ENCODE data around the gene ANGPTL5.
A peak's percentile ranks its signal among the peaks of the same experiment; 100 is the strongest.
"Not testable (repeated sequence)": the region's sequence is repeated elsewhere in the genome, so short reads cannot be mapped to it uniquely, and the experiment has no call there.

The ANGPTL5 gene

GRCh38 chr11:101889767-101890166 lies 26.6 kb downstream of the ANGPTL5 start:
- DNase-seq (ENCODE audit: low read depth, low spot score), result no peak

DNA sequence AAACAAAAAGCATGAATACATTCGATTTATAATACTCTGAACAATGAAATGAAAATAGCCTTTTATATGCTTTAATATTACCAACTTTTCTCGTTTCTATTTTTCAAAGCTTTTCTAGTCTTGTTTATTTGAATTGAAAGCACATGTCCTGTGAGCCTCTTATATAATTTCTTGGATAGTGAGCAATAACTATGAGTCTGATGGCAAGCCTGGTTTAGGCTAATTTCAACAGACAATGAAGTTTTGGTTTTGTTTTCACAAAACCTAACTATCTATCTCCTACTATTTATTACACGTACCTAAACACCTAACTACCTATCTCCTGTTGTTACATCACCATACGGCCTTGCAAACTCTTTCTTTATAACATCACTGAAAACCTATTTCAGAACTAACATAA lies 30.7 kb downstream of the ANGPTL5 start:
- DNase-seq (ENCODE audit: low read depth, low spot score), result no peak

GRCh38 chr11:101881586-101881985 lies 34.7 kb downstream of the ANGPTL5 start:
- no peak for DNase-seq (ENCODE audit: low read depth, low spot score)

DNA sequence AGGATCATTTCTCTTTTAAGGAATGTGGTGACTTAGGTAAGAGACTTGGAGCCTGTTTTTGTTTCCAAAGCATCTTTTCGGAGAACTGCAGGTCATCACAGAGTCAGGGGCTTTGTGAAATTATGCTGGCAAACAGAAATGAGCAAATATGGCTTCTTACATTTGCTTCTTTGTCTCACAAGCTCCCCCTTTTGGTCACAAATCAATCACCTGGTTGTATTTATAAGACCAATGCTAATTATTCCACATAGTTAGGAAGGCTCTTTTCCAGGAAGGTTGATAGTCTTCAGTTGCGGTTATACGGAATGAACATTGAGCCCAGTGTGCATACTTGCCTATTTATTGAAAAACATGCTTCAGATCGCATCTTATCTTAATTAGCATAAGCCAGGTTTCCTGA lies 36.1 kb downstream of the ANGPTL5 start:
- DNase-seq (ENCODE audit: low read depth, low spot score), result peak; percentile 37

DNA sequence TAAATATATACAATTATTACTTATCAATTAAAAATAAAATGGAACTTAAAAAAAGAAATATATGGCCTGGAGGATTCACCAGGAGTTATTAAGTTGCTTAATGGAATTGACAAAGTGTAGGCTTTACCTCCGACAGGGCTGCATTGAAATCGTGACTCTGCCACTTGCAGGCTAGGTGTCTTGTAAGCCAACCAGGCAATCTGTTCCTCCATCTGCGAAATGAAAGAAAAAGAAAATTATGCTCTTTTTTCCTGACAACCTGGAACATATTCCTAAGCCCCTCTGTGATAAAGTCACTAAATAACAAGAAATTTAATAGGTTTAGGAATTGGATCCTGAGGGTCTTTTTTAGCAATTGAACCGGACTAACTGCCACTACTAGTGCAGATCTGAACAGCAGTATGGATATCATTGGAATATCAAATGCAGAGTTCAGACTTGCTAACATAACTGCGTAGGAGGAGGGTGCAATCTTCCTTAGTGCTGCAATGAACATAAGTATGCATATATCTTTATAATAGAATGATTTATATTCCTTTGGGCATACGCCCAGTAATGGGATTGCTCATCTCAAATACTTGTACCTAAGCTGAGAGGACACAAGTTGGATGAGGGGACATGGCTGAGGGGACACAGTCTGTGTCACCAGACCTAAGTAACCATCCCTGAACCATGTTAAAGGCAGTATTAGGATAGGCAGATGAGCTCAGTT lies 44.0 kb downstream of the ANGPTL5 start:
- no peak for DNase-seq (ENCODE audit: low read depth, low spot score)

- DNase-seq (ENCODE audit: low read depth, low spot score), result no peak
Measured at GRCh38 chr11:101870510-101870909, 45.8 kb downstream of the ANGPTL5 start.

- no peak for DNase-seq (ENCODE audit: low read depth, low spot score)
Measured at GRCh38 chr11:101867951-101868350, 48.4 kb downstream of the ANGPTL5 start.

DNA sequence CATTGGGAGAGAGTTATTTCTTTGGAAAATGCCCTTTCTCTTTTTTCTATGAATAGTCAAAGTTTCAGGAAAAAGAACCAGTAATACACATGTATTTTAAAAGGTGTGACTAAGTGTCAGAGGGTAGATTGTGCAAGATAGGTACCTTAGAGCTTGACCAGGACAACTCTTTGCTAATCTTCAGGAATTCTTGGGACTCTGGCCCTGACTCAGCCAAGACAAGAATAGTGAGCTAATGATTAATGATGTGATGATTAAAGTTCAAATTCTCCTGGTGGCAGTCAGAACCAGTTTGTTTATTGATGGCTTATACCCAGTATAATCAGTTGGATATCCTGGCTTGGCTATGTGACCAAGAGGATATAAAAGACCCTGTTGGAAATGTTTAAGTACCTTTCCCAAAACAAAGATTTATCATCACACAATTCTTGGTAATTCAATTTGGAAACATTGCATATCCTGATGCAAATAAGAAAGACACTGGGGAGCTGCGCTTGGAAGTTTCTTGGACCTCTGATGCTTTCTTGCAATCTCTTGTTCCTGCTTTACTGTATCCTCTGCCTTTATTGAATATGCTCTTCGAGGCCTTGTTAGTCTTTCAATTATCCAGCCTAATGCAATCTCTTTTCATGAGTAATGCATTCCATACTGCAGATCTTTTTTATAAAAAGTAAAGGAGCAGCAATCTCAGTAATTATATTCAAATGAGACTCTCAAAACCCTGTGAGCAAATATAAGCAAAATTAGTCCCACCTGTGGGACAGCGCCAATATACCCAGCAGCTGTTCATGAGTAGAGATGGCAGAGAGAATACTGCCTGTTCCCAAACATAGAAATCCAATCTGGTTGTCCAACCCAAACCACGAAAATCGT lies 49.5 kb downstream of the ANGPTL5 start:
- no peak for DNase-seq (ENCODE audit: low read depth, low spot score)

GRCh38 chr11:101864098-101864497 lies 52.2 kb downstream of the ANGPTL5 start:
- DNase-seq (ENCODE audit: low read depth, low spot score), result no peak

- no peak for DNase-seq (ENCODE audit: low read depth, low spot score)
Measured at GRCh38 chr11:101863361-101863760, 53.0 kb downstream of the ANGPTL5 start.

DNA sequence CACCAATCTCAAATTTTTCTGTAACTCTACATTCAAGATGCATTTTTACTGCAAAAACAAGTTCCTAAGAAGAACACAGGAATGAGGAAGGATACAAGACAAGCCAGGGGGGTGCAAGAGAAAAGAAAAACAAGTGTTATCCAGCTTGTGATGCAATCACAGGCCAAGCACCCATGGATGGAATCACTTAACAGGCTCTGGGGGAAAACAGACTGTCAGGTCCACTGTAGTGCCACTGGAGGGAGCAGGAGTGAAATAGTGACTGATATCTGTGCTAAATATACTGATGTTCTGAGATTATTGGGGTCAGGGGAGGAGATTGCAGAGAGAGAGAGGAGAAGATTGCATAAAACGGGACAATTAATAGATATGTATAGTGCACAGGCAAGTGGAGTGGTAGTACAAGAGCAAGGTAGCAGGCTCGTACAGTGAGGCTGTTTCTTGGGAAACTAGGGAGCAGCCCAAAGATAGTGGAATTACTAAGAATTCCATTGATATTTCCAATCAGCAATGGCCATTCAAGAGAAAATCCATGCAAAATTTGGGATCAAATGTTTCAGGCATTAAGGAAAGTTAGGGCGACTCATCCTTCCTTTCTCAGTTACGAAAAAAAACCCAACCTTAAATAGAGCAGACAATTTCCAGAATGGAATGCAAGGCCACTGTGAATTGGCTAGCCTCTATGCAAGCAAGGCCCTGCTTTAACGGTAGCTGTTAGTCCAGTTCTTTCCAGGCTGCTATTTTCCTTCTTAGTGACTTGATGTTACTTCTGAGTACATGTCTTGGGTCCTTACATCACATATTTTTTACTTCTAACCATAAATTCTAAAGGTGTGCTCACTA lies 53.7 kb downstream of the ANGPTL5 start:
- DNase-seq (ENCODE audit: low read depth, low spot score), result peak; percentile 40

DNA sequence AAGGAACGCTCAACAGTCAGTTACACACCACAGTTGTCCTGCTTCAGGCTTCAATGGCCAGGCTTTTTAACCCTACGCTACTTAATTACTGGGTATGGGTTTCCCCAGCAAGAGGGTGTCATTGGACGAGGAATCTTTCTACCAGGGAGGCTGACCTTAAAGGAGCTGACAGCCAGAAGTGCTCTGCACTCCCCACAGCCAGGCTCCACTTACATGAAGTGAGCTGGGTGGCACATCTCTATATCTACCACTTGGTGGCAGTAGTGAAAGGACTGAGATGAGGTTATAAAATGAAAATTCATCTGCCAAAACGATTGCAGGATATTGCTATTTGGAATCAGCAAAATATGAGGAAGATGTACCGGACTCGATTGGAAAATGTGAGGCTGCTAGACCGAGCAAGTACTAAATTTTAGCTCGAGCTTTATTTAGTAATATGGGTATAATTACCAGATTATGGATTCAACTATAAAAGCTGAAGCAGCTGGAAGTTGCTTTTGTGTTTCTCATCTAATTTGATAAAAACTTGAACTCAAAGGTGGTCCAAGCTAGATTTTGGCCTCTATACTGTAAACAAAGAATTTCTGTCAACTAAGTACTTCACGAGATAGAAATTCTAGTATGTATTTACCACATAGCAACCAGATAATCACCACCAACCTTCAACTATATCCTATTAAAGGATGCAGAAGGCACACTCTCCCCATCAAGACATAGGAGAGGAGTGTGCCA lies 55.5 kb downstream of the ANGPTL5 start:
- DNase-seq (ENCODE audit: low read depth, low spot score), result peak; percentile 36

DNA sequence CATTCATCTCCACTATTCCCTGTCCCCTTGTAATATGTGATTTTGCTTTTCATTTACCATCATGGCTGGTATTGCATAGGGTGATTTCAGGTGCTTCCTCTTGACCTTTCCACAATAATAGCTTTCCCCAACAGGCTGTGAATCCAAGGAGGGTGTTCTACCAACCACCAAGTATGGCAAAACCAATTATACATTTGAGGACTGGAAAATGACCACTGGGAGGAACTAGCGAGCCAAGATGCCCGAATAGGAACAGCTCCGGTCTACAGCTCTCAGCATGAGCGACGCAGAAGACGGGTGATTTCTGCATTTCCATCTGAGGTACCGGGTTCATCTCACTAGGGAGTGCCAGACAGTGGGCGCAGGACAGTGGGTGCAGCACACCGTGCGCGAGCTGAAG lies 64.1 kb downstream of the ANGPTL5 start:
- DNase-seq (ENCODE audit: low read depth, low spot score), result not testable (repeated sequence)

DNA sequence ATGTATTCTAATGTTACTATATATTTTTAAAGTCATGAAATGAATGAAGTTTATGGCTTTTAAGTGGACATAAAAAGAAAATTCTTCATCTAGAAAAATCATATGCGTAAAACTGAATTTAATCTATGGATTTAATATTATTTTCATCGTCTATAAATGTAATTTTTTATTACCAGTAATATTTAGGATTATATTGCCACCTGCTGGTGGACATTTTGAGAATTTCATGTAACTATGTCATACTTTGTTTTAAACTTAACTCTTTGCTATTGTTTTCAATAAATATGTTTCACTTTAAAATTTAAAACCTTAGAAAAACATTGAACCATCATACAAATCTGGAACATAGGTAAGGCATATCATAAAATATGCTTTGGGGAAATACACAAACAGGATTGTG lies 68.1 kb downstream of the ANGPTL5 start:
- DNase-seq (ENCODE audit: low read depth, low spot score), result no peak

DNA sequence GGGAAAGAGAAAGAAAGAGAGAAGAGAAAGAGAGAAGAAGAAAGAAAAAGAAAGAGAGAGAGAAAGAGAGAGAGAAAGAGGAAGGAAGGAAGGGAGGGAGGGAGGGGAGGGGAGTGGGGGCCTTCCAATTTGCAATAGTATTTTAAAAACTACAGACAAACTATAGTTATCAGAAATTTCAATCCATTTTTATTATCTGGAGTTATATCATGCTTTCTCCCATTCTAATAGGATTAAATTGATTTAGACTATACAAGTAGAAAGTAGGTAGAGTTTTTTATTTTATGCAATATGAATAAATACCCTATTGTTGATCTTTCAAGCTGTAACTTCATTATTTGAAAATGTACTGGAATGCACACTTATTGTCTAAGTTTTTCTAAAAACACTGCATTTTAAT lies 71.7 kb downstream of the ANGPTL5 start:
- DNase-seq (ENCODE audit: low read depth, low spot score), result no peak

DNA sequence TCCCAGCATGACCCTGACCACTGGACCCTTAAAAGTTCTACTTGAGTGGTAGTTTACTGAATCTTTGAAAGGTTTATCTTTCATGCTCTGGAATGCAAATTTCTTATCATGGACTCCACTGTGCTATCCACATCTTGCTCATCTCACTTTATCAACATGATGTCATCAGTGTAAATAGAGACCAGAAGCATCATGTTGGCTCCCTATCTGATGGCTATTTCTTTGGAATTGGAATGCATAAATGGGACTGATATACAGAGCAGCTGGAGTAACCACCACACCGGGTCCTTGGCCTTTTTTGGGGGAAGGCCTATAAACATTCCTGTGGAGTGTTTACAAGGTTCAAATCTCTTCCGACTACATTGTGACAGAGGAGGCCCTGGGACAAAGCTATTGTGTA lies 75.6 kb downstream of the ANGPTL5 start:
- DNase-seq (ENCODE audit: low read depth, low spot score), result no peak

Measured in smooth muscle cell of the brain vasculature (primary cell).